K562 (cell line): ENCODE results near the gene PRMT3. TPM values are rescaled to one million over a fixed set of nuclear protein-coding genes. Genes with fewer than 3 reads are reported as not detected.

Experiments used
- ADNP ChIP-seq: fragments of 200-800 bp; sonication (Bioruptor generic); IDR thresholded peaks from 2 replicates; pipeline ENCODE4 v1.6.1; 2016; ENCODE audit warnings: missing genetic modification characterization, missing compliant biosample characterization
- CBX3 ChIP-seq, 2 experiments: IDR thresholded peaks; 1 replicate in 1 of 2; 2 replicates in 1 of 2; pipeline ENCODE4 v1.6.1; 2012; ENCODE audit warnings: inconsistent platforms in 2 of 2, low read length in 2 of 2, borderline replicate concordance in 1 of 2, control low read depth in 1 of 2
- CCNT2 ChIP-seq: IDR thresholded peaks from 2 replicates; pipeline ENCODE4 v1.6.1; 2011; ENCODE audit warnings: borderline replicate concordance, low read depth, mild to moderate bottlenecking, moderate library complexity, mixed read lengths, low read length; ENCODE audit not compliant: insufficient read length; ENCODE audit errors: extremely low read depth
- CXXC5 ChIP-seq: fragments of 250-450 bp; sonication (Bioruptor Pico); IDR thresholded peaks from 2 replicates; pipeline ENCODE4 v1.8.0; 2022; ENCODE audit warnings: inconsistent platforms, mild to moderate bottlenecking, moderate library complexity
- ELF2 ChIP-seq: fragments of 250-450 bp; sonication (Bioruptor Pico); IDR thresholded peaks from 2 replicates; pipeline ENCODE4 v1.5.0; 2021; ENCODE audit warnings: mild to moderate bottlenecking
- EP400 ChIP-seq: fragments of 450-650 bp; IDR thresholded peaks from 2 replicates; pipeline ENCODE4 v1.6.1; 2017; ENCODE audit warnings: antibody characterized with exemption, mild to moderate bottlenecking, moderate library complexity
- GTF2E2 ChIP-seq: fragments of 200-800 bp; sonication (Bioruptor generic); IDR thresholded peaks from 2 replicates; pipeline ENCODE4 v1.6.1; 2016; ENCODE audit warnings: missing genetic modification characterization, missing compliant biosample characterization
- HDAC2 ChIP-seq: fragments of 450-650 bp; IDR thresholded peaks from 2 replicates; pipeline ENCODE4 v1.6.1; 2016; ENCODE audit warnings: mild to moderate bottlenecking
- NFE2 ChIP-seq: IDR thresholded peaks from 2 replicates; pipeline ENCODE4 v1.6.1; 2014; ENCODE audit warnings: antibody characterized with exemption, low read depth
- NR0B1 ChIP-seq: fragments of 450-650 bp; IDR thresholded peaks from one replicate; pipeline ENCODE4 v1.6.1; 2018; ENCODE audit warnings: mild to moderate bottlenecking, moderate library complexity; ENCODE audit not compliant: partially characterized antibody
- RBFOX2 ChIP-seq: fragments of 200-400 bp; formaldehyde crosslinking; IDR thresholded peaks from 2 replicates; pipeline ENCODE4 v1.6.1; 2017; ENCODE audit warnings: low read depth, mild to moderate bottlenecking, low read length, moderate library complexity
- REST ChIP-seq, 2 experiments: fragments of 450-650 bp; formaldehyde crosslinking in 1 of 2; IDR thresholded peaks; 2 replicates each; pipeline versions ENCODE4 v1.4.0 to v1.6.1; 2014 to 2020; ENCODE audit warnings: mild to moderate bottlenecking in 2 of 2, borderline replicate concordance in 1 of 2, low read depth in 1 of 2
- SMARCE1 ChIP-seq: fragments of 450-650 bp; IDR thresholded peaks from 2 replicates; pipeline ENCODE4 v1.7.1; 2016; ENCODE audit warnings: mild to moderate bottlenecking
- TBL1XR1 ChIP-seq, 2 experiments: IDR thresholded peaks; 2 replicates each; pipeline ENCODE4 v1.6.1; 2012; ENCODE audit warnings: improper control_type of control experiment in 2 of 2, low read length in 2 of 2, mild to moderate bottlenecking in 1 of 2
- XRCC4 ChIP-seq: IDR thresholded peaks from one replicate; pipeline ENCODE4 v1.6.1; 2011; ENCODE audit not compliant: insufficient read depth, insufficient read length; ENCODE audit errors: extremely low read depth
- ZNF717 ChIP-seq: fragments of 250-450 bp; sonication (Bioruptor Pico); IDR thresholded peaks from 2 replicates; pipeline ENCODE4 v1.5.0; 2021
- ZNF79 ChIP-seq: fragments of 250-450 bp; sonication (Bioruptor Pico); IDR thresholded peaks from 2 replicates; pipeline ENCODE4 v1.4.0; 2020; ENCODE audit warnings: low read depth, mild to moderate bottlenecking, moderate library complexity
- polyA plus RNA-seq, 8 experiments: library from polyadenylated mRNA; depleted of rRNA in 4 of 8; stranded (reverse) in 5 of 8; unstranded in 3 of 8; fragments of >200 nt; fragmentation: Nextera tagmentation in 2 of 8; fragmentation: Illumina TruSeq in 1 of 8; extraction: Ambion mirVana in 2 of 8; extraction: Trizol in 1 of 8; gene quantifications; 2 replicates each; pipeline versions ENCODE4 v1.2.1 to v1.2.3, GENCODE V29; 2011 to 2014; ENCODE audit warnings: inconsistent platforms in 1 of 8, missing spikeins in 1 of 8
- total RNA-seq, 7 experiments: library from RNA; depleted of rRNA in 6 of 7; stranded (reverse); fragments of >200 nt in 6 of 7; fragmentation: Illumina TruSeq in 2 of 7; extraction: Trizol in 2 of 7; gene quantifications; 2 replicates each; pipeline versions ENCODE4 v1.2.1 to v1.2.3, GENCODE V29; 2011 to 2021; ENCODE audit warnings: low replicate concordance in 1 of 7
- TF ChIP-seq, protein P1 (sequence below): fragments of 450-650 bp; IDR thresholded peaks from 2 replicates; pipeline ENCODE4 v1.6.1; 2016

Gene PRMT3
- total and polyA plus RNA-seq, 9 of the 15 experiments (the other 6 are each of a cell fraction or from before 2014, with no cell fraction given): 24.0 to 62.1 (median 44.7) TPM

GRCh38 chr11:20367313-20367948 is 20.1 kb upstream of the PRMT3 start (continued):
- TF ChIP-seq REST (IDR thresholded peaks at IDR 0.05; ENCODE audit: borderline replicate concordance) (peak; percentile 18; the same call in 1 of the 2 replicates), REST (CRISPR knock-in tag; IDR thresholded peaks at IDR 0.05; ENCODE audit: low read depth) (no peak), NFE2 (peak; percentile 95), ZNF717 (CRISPR knock-in tag) (no peak), TBL1XR1 (IDR thresholded peaks at IDR 0.05; ENCODE audit: low read length in 2 of 2) (0 out of 4 replicates have a peak, but pooled peaks of 1 of the 2 experiments have one; percentile 10), CXXC5 (CRISPR knock-in tag) (peak; percentile 35), RBFOX2 (0 out of 2 replicates have a peak, but pooled peaks have one; percentile 22), CCNT2 (peak; percentile 22), ZNF79 (CRISPR knock-in tag) (no peak), ELF2 (no peak), XRCC4 (no peak), HDAC2 (peak; percentile 60; the same call in 1 of the 2 replicates), ADNP (tag) (no peak), CBX3 (IDR thresholded peaks at IDR 0.05; ENCODE audit: borderline replicate concordance in 1 of 2, low read length in 2 of 2) (no peak), SMARCE1 (peak; percentile 96), EP400 (peak; percentile 62), GTF2E2 (tag) (no peak), NR0B1 (no peak)
- TF ChIP-seq, protein P1, sequence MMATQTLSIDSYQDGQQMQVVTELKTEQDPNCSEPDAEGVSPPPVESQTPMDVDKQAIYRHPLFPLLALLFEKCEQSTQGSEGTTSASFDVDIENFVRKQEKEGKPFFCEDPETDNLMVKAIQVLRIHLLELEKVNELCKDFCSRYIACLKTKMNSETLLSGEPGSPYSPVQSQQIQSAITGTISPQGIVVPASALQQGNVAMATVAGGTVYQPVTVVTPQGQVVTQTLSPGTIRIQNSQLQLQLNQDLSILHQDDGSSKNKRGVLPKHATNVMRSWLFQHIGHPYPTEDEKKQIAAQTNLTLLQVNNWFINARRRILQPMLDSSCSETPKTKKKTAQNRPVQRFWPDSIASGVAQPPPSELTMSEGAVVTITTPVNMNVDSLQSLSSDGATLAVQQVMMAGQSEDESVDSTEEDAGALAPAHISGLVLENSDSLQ: peak; percentile 31; the same call in 1 of the 2 replicates
